Right atrium auricular region (tissue), 2 donors: ENCODE results near the gene MX1. TPM values are rescaled to one million over a fixed set of nuclear protein-coding genes. Genes with fewer than 3 reads are reported as not detected.

ENCODE experiments used
- DNase-seq: peaks from one replicate; pipeline ENCODE4 v3.0.0-alpha.2; 2019; ENCODE audit warnings: low spot score
- H3K27ac ChIP-seq, 2 donors: fragments of 200-600 bp; sonication (generic); 1 replicate in 1 of 2; 2 replicates in 1 of 2; pipeline ENCODE4 v1.5.1; 2016 to 2019
- H3K27me3 ChIP-seq, 2 donors: fragments of 200-600 bp; sonication (generic); one replicate each; pipeline versions ENCODE4 v1.5.1 to v1.6.0; 2017 to 2019
- H3K36me3 ChIP-seq: fragments of 200-600 bp; sonication (generic); one replicate; pipeline ENCODE4 v1.5.1; 2016
- H3K4me1 ChIP-seq, 2 donors: fragments of 200-600 bp; sonication (generic); one replicate each; pipeline versions ENCODE4 v1.5.1 to v1.6.0; 2017 to 2019
- H3K4me3 ChIP-seq, 2 donors: fragments of 200-600 bp; sonication (generic); 1 replicate in 1 of 2; 2 replicates in 1 of 2; pipeline ENCODE4 v1.5.1; 2017 to 2019; ENCODE audit warnings: mild to moderate bottlenecking in 1 of 2, moderate library complexity in 1 of 2
- H3K9me3 ChIP-seq, 2 donors: fragments of 200-600 bp; sonication (generic); one replicate each; pipeline ENCODE4 v1.5.1; 2019
- CTCF ChIP-seq, 2 donors: fragments of 200-600 bp; sonication (generic); IDR thresholded peaks; one replicate each; pipeline ENCODE4 v1.5.1; 2019; ENCODE audit warnings: antibody characterized with exemption in 2 of 2
- total RNA-seq, 2 donors: library from RNA; depleted of rRNA; stranded (reverse); fragments of >200 nt; gene quantifications; one replicate each; pipeline ENCODE4 v1.1.0, GENCODE V29; 2016

MX1 gene
- total RNA-seq, 2 donors from 2014 or later = 6.9 to 8.5 TPM

DNA sequence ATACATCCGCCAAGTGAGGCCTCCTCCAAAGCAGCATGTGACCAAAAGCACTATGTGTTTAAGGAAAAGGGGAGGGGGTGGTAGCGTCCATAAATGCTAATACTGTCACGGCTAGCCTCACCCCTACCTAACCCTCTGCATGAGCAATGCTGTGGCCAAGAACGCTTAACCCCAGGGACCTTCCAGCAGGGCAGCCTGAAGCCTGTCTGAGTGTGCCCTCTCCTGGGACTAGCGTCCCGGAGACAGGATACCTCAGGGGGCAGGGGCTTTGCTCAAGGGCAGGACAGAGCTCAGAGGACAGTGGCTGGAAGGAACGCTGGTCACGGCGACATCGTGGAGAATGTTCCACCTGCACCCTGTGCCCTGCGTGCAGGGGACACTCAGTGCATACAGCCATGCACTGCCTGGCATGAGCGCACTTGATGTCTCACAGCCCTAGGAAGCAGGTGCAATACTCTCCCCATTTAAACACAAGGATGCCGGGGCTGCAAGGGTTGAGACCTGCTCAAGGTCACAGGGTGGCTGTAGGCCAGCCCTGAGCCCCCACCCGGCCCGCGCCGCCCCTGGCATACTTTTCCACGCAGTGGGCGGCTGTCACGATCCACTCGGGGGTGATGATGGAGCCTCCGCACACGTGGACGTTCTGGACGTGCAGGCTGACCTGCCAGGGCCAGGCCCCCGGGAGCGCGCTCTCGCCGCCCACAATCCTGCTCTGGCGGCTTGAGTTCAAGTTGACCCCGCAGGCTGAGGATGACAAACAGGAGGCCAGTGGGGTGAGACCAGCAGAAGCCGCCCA is 46.9 kb downstream of the MX1 start:
- H3K4me1 ChIP-seq = no peaks in the 10 kb centered on the region

GRCh38 chr21:41475714-41476420 is 49.8 kb downstream of the MX1 start:
- no peaks in the 10 kb centered on the region for H3K9me3 ChIP-seq
- H3K4me3 ChIP-seq = no peak overlapping the region
- no peaks in the 10 kb centered on the region for H3K4me1 ChIP-seq
- no peak for DNase-seq
- TF ChIP-seq CTCF (IDR thresholded peaks at IDR 0.05) = no peak
- H3K27me3 ChIP-seq = no peaks in the 10 kb centered on the region
- no peak overlapping the region for H3K27ac ChIP-seq
- H3K36me3 ChIP-seq = no peaks in the 10 kb centered on the region

More for the DNA sequence above, 46.9 kb downstream of the MX1 start:
- H3K36me3 ChIP-seq = no peaks in the 10 kb centered on the region
- H3K27me3 ChIP-seq = no peaks in the 10 kb centered on the region
- TF ChIP-seq CTCF (IDR thresholded peaks at IDR 0.05) = no peak
- H3K4me3 ChIP-seq = no peak overlapping the region
- H3K27ac ChIP-seq = no peak overlapping the region
- DNase-seq = no peak
- no peaks in the 10 kb centered on the region for H3K9me3 ChIP-seq

GRCh38 chr21:41477641-41478318 is 51.7 kb downstream of the MX1 start:
- H3K36me3 ChIP-seq = no peaks in the 10 kb centered on the region
- H3K27ac ChIP-seq = no peak overlapping the region
- H3K9me3 ChIP-seq = no peaks in the 10 kb centered on the region
- no peaks in the 10 kb centered on the region for H3K27me3 ChIP-seq
- no peak for DNase-seq
- H3K4me1 ChIP-seq = no peaks in the 10 kb centered on the region
- no peak overlapping the region for H3K4me3 ChIP-seq
- TF ChIP-seq CTCF (IDR thresholded peaks at IDR 0.05) = no peak

DNA sequence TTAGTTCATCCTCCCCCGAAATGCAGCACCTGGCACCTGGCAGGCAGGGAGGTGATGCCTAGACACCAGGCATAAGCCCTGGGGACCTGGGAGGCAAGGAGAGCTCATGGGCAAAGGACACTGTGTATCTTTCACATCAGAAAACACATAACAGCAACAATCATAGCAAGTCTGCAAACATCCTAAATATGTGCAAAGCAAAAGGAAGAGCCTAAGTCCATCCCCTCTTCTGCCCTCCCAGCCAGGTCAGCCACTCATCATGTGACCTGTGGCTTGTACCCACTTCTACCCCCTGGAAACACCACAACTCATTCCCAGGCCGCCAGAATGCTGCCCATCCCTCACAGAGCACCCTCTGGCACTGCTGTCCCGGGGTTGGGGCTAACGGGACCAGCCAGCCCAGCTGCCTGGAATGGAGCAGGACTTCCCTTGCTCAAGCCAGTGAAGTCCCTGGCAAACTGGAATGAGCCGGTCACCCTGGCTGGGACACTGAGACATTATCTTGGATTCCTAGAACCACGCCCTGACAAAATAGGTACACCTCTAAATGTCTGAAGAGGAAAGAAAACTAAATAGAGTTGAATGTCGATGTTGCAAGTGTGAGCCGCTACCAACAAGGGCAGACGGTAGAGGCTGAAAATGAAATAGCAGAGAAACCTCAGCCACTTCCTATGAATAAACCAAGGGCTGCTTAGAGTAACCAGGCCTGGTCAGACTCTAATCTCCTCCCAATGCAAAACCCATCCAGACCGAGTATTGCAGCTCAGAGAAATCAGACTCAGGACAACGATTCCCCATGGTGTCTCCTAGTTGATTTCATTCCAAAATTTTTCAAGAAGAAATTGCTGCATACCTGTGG is 52.5 kb downstream of the MX1 start:
- H3K9me3 ChIP-seq = no peaks in the 10 kb centered on the region
- no peak overlapping the region for H3K27ac ChIP-seq
- DNase-seq = no peak
- no peak overlapping the region for H3K4me3 ChIP-seq
- no peaks in the 10 kb centered on the region for H3K4me1 ChIP-seq
- no peak for TF ChIP-seq CTCF (IDR thresholded peaks at IDR 0.05)
- H3K36me3 ChIP-seq = no peaks in the 10 kb centered on the region
- no peaks in the 10 kb centered on the region for H3K27me3 ChIP-seq

DNA sequence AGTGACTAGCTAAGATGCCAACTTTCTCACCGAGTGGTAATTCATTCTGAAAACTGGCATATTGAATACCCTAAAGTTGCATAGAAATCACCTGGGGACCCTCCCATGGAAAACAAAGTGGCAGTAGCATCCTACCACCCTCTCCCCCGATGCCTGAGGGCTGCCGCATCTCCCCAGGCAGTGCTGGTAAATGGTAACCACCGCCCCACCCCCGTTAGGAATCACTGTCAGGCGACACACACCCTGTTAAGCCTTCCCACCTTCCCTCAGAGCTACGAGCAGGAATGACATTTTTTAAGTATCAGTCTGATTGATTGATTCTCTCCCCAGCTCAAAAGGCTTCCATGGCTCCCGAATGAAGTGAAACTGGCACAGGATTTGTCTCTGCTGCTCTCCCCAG is 53.6 kb downstream of the MX1 start:
- H3K27ac ChIP-seq = no peak overlapping the region
- no peak for DNase-seq
- H3K4me1 ChIP-seq = no peaks in the 10 kb centered on the region
- TF ChIP-seq CTCF (IDR thresholded peaks at IDR 0.05) = no peak
- H3K9me3 ChIP-seq = no peaks in the 10 kb centered on the region
- no peaks in the 10 kb centered on the region for H3K36me3 ChIP-seq
- H3K27me3 ChIP-seq = no peaks in the 10 kb centered on the region
- no peak overlapping the region for H3K4me3 ChIP-seq
